AG04449 (cell line): ENCODE measurements around the gene ADCY7.

Experiments
- CTCF ChIA-PET: fragments of 350-600 bp; formaldehyde crosslinking; extraction: SDS; loops from one replicate; lab custom pipeline; 2021; ENCODE audit warnings: antibody characterized with exemption; lab: Yijun Ruan, JAX
- POLR2A ChIA-PET: fragments of 400-600, 350-600 bp; formaldehyde crosslinking; extraction: SDS; loops from one replicate; lab custom pipeline; 2020; ENCODE audit warnings: antibody characterized with exemption, inconsistent platforms; lab: Yijun Ruan, JAX
- DNase-seq: peaks from one replicate; pipeline ENCODE4 v3.0.0-alpha.2; 2010; ENCODE audit warnings: low read depth, low spot score
- H3K4me3 ChIP-seq: 2 replicates; pipeline ENCODE4 v1.5.1; 2011; ENCODE audit warnings: low read depth, mild to moderate bottlenecking, control low read depth, low read length
- TF ChIP-seq, protein P1 (sequence below): IDR thresholded peaks from one replicate; pipeline ENCODE4 v1.5.1; 2011; ENCODE audit warnings: mild to moderate bottlenecking, moderate library complexity, low read length, control low read depth, inconsistent platforms; ENCODE audit not compliant: insufficient read depth; ENCODE audit errors: missing control alignments

ADCY7 gene

GRCh38 chr16:50276801-50277555 is 10.6 kb downstream of the ADCY7 start:
- CTCF ChIA-PET: no interaction called here
- no peak for DNase-seq
- no peak overlapping the region for H3K4me3 ChIP-seq
- POLR2A ChIA-PET: no interaction called here
- TF ChIP-seq, protein P1, sequence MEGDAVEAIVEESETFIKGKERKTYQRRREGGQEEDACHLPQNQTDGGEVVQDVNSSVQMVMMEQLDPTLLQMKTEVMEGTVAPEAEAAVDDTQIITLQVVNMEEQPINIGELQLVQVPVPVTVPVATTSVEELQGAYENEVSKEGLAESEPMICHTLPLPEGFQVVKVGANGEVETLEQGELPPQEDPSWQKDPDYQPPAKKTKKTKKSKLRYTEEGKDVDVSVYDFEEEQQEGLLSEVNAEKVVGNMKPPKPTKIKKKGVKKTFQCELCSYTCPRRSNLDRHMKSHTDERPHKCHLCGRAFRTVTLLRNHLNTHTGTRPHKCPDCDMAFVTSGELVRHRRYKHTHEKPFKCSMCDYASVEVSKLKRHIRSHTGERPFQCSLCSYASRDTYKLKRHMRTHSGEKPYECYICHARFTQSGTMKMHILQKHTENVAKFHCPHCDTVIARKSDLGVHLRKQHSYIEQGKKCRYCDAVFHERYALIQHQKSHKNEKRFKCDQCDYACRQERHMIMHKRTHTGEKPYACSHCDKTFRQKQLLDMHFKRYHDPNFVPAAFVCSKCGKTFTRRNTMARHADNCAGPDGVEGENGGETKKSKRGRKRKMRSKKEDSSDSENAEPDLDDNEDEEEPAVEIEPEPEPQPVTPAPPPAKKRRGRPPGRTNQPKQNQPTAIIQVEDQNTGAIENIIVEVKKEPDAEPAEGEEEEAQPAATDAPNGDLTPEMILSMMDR: no peak

DNA sequence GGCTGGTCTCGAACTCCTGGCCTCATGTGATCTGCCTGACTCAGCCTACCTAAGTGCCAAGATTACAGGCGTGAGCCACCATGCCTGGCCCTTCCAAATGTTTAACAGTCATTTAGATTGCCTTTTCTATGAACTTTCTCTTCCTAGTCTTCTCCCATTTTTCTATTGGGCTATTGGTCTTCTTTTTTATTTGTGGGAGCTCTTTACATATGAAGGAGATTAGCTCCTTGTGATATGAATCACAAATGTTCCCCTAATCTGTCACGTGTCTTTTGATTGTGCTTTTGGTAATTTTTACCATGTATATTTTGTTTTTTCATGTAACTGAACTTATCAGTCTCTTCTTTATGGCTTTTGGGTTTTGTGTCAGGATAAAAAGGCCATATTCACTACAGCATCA is 11.9 kb downstream of the ADCY7 start:
- TF ChIP-seq, protein P1: no peak
- H3K4me3 ChIP-seq: no peak overlapping the region
- no peak for DNase-seq
- CTCF ChIA-PET: no interaction called here
- POLR2A ChIA-PET: no interaction called here

- DNase-seq: no peak
- ChIA-PET CTCF (no interaction called here), POLR2A (no interaction called here)
- TF ChIP-seq, protein P1: no peak
- H3K4me3 ChIP-seq: no peak overlapping the region
These were observed 13.1 kb downstream of the ADCY7 start for GRCh38 chr16:50279504-50279865.

GRCh38 chr16:50280932-50281331 is 14.6 kb downstream of the ADCY7 start:
- POLR2A ChIA-PET: no interaction called here
- CTCF ChIA-PET: interaction anchor here (0.9 to 1.0 kb wide), 2 partner anchors 11 to 13 kb away, joined by 4 read pairs; no protein-coding TSS in a partner anchor
- H3K4me3 ChIP-seq: no peak overlapping the region
- DNase-seq: no peak
- TF ChIP-seq, protein P1: no peak

GRCh38 chr16:50281391-50282009 is 15.1 kb downstream of the ADCY7 start:
- ChIA-PET CTCF (interaction anchor here (0.9 kb wide), 1 partner anchor 13 kb away, joined by 4 read pairs; no protein-coding TSS in a partner anchor), POLR2A (interaction anchor here (0.7 kb wide), 1 partner anchor 10 kb away, joined by 3 read pairs; no protein-coding TSS in a partner anchor)
- no peak for DNase-seq
- H3K4me3 ChIP-seq: no peak overlapping the region
- TF ChIP-seq, protein P1: no peak

DNA sequence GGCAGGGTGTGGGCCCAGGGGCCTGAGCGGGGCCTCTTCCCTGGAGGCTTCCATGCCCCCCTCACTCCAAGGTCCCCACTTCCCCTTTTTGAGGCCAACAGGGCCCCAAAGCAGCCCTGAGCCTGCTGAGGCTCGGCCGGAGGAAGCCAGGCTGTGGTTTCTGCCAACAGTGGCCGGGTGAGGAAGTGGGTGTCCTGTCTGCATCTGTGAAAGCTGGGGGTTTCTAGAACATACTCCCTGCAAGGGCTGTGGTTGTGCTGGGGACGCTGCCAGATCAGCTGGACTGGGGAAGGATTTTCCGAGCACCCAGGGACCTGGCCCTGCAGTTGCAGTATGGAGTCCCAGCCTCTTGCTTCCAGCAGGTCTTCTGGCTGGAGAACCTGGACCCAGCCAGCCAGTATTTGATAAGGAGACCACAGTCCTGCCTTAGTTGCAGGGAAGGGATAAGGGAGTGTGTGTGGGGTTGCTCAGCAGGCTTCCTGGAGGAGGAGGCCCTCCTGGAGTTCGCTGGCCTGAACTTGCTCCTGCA is 15.7 kb downstream of the ADCY7 start:
- ChIA-PET CTCF (interaction anchor here (0.9 kb wide), 1 partner anchor 12 kb away, joined by 4 read pairs; no protein-coding TSS in a partner anchor), POLR2A (interaction anchor here (0.7 kb wide), 1 partner anchor 11 kb away, joined by 3 read pairs; no protein-coding TSS in a partner anchor)
- no peak overlapping the region for H3K4me3 ChIP-seq
- TF ChIP-seq, protein P1: no peak
- DNase-seq: no peak
